H1 (cell line): ENCODE measurements around the gene KLHL29. TPM values are rescaled to one million over a fixed set of nuclear protein-coding genes. Genes with fewer than 3 reads are reported as not detected.

ENCODE experiments used
- CTCF ChIA-PET: fragments of 300-600 bp; sonication (Branson Sonifier 250); formaldehyde crosslinking; loops from one replicate; lab custom pipeline; 2021; ENCODE audit not compliant: partially characterized antibody; lab: Charles Lee
- POLR2A ChIA-PET: fragments of 300-600 bp; sonication (Branson Sonifier 250); formaldehyde crosslinking; loops from one replicate; lab custom pipeline; 2021; ENCODE audit warnings: inconsistent platforms; ENCODE audit not compliant: partially characterized antibody; lab: Charles Lee
- DNase-seq, 2 experiments: peaks; one replicate each; pipeline versions ENCODE4 v3.0.0 to v3.0.0-alpha.2; 2010 to 2022; ENCODE audit warnings: low spot score in 2 of 2, low read depth in 1 of 2, mixed read lengths in 1 of 2
- FAIRE-seq: peaks from 2 replicates; lab custom pipeline; 2011; peaks lifted over from hg19 to GRCh38; lab: Jason Lieb, UNC
- H2AFZ ChIP-seq: 2 replicates; pipeline ENCODE4 v1.8.1; 2012; ENCODE audit warnings: low read length, inconsistent platforms
- H2AK5ac ChIP-seq: 2 replicates; pipeline ENCODE4 v1.6.1; 2013; ENCODE audit warnings: low read depth, low read length
- H2BK120ac ChIP-seq: replicated peaks from 2 replicates; pipeline ENCODE3; 2013; ENCODE audit warnings: low read depth, low read length, inconsistent platforms
- H2BK12ac ChIP-seq: 2 replicates; pipeline ENCODE4 v1.6.1; 2013; ENCODE audit warnings: low read depth, low read length
- H2BK15ac ChIP-seq: 2 replicates; pipeline ENCODE4 v1.6.1; 2013; ENCODE audit warnings: low read length
- H2BK20ac ChIP-seq: 2 replicates; pipeline ENCODE4 v1.6.1; 2013; ENCODE audit warnings: low read length
- H2BK5ac ChIP-seq: 2 replicates; pipeline ENCODE4 v1.6.1; 2013; ENCODE audit warnings: low read depth, low read length
- H3K14ac ChIP-seq: 2 replicates; pipeline ENCODE4 v1.6.1; 2013; ENCODE audit warnings: inconsistent platforms; ENCODE audit not compliant: insufficient read length
- H3K18ac ChIP-seq: 2 replicates; pipeline ENCODE4 v1.6.1; 2013; ENCODE audit warnings: low read length; ENCODE audit errors: extremely low read depth
- H3K23ac ChIP-seq: 2 replicates; pipeline ENCODE4 v1.6.1; 2013; ENCODE audit warnings: inconsistent platforms; ENCODE audit not compliant: insufficient read length
- H3K23me2 ChIP-seq: 2 replicates; pipeline ENCODE4 v1.6.1; 2013; ENCODE audit warnings: low read depth, low read length
- H3K27ac ChIP-seq: 2 replicates; pipeline ENCODE4 v1.6.1; 2011; ENCODE audit warnings: low read depth, low read length, inconsistent platforms
- H3K27me3 ChIP-seq, 4 experiments: replicated peaks in 1 of 4; 1 replicate in 1 of 4; 2 replicates in 3 of 4; pipeline versions ENCODE4 v1.6.1 to v1.8.1; 2011 to 2013; ENCODE audit warnings: low read length in 3 of 4, mild to moderate bottlenecking in 3 of 4, inconsistent platforms in 2 of 4, mixed read lengths in 2 of 4, moderate library complexity in 1 of 4; ENCODE audit not compliant: control insufficient read depth in 3 of 4, insufficient read depth in 3 of 4; ENCODE audit errors: extremely low read depth in 1 of 4
- H3K36me3 ChIP-seq, 4 experiments: 2 replicates each; pipeline versions ENCODE4 v1.6.1 to v1.8.1; 2011 to 2013; ENCODE audit warnings: mild to moderate bottlenecking in 4 of 4, low read length in 3 of 4, moderate library complexity in 2 of 4, control low read depth in 1 of 4, inconsistent platforms in 1 of 4; ENCODE audit not compliant: insufficient read depth in 4 of 4, control insufficient read depth in 2 of 4
- H3K4ac ChIP-seq: replicated peaks from 2 replicates; pipeline ENCODE3; 2013; ENCODE audit warnings: low read length, low read depth, mixed read lengths, inconsistent platforms; ENCODE audit not compliant: insufficient read length
- H3K4me1 ChIP-seq, 4 experiments: replicated peaks in 1 of 4; 1 replicate in 1 of 4; 2 replicates in 3 of 4; pipeline versions ENCODE4 v1.6.1 to v1.8.1; 2011 to 2013; ENCODE audit warnings: low read length in 3 of 4, inconsistent platforms in 2 of 4, mixed read lengths in 1 of 4; ENCODE audit not compliant: insufficient read depth in 4 of 4, control insufficient read depth in 3 of 4
- H3K4me2 ChIP-seq, 2 experiments: 2 replicates each; pipeline versions ENCODE4 v1.6.1 to v1.8.1; 2011 to 2013; ENCODE audit warnings: low read depth in 2 of 2, low read length in 2 of 2, control low read depth in 1 of 2, inconsistent platforms in 1 of 2, mild to moderate bottlenecking in 1 of 2; ENCODE audit not compliant: insufficient read depth in 1 of 2
- H3K4me3 ChIP-seq, 4 experiments: fragments of 200-600, 300-600 bp in 1 of 4; sonication (generic), shearing (Covaris generic), sonication (Bioruptor Twin) in 1 of 4; 2 replicates each; pipeline versions ENCODE4 v1.5.1 to v1.8.1; 2011 to 2016; ENCODE audit warnings: low read length in 4 of 4, low read depth in 3 of 4, control low read depth in 2 of 4, inconsistent platforms in 2 of 4, mild to moderate bottlenecking in 2 of 4, mixed read lengths in 1 of 4, moderate library complexity in 1 of 4; ENCODE audit not compliant: insufficient read depth in 2 of 4; ENCODE audit errors: extremely low read depth in 1 of 4
- H3K56ac ChIP-seq: replicated peaks from 2 replicates; pipeline ENCODE3; 2013; ENCODE audit warnings: low read depth, mild to moderate bottlenecking, mixed read lengths, low read length, inconsistent platforms; ENCODE audit not compliant: insufficient read length
- H3K79me1 ChIP-seq: 2 replicates; pipeline ENCODE4 v1.6.1; 2013; ENCODE audit warnings: low read depth, low read length, control low read depth
- H3K79me2 ChIP-seq, 2 experiments: 2 replicates each; pipeline versions ENCODE4 v1.6.1 to v1.8.1; 2012 to 2013; ENCODE audit warnings: low read length in 2 of 2, mild to moderate bottlenecking in 2 of 2, inconsistent platforms in 1 of 2; ENCODE audit not compliant: insufficient read depth in 2 of 2, control insufficient read depth in 1 of 2
- H3K9ac ChIP-seq, 4 experiments: replicated peaks in 1 of 4; 1 replicate in 1 of 4; 2 replicates in 3 of 4; pipeline versions ENCODE4 v1.6.1 to v1.8.1; 2011 to 2013; ENCODE audit warnings: low read depth in 3 of 4, low read length in 3 of 4, control low read depth in 2 of 4, mild to moderate bottlenecking in 2 of 4, moderate library complexity in 2 of 4, inconsistent platforms in 1 of 4; ENCODE audit errors: extremely low read depth in 1 of 4
- H3K9me3 ChIP-seq, 2 experiments: 2 replicates each; pipeline versions ENCODE4 v1.6.1 to v1.8.1; 2012 to 2013; ENCODE audit warnings: mild to moderate bottlenecking in 2 of 2, moderate library complexity in 2 of 2, control low read depth in 1 of 2, inconsistent platforms in 1 of 2, low read depth in 1 of 2, low read length in 1 of 2, mixed read lengths in 1 of 2; ENCODE audit not compliant: insufficient read depth in 2 of 2
- H4K20me1 ChIP-seq, 2 experiments: replicated peaks in 1 of 2; 2 replicates each; pipeline versions ENCODE3 to v1.8.1; 2011 to 2013; ENCODE audit warnings: inconsistent platforms in 2 of 2, low read length in 2 of 2, mild to moderate bottlenecking in 1 of 2; ENCODE audit not compliant: insufficient read depth in 2 of 2, control insufficient read depth in 1 of 2
- H4K5ac ChIP-seq: 2 replicates; pipeline ENCODE4 v1.6.1; 2013; ENCODE audit warnings: low read length, low read depth, mixed read lengths, inconsistent platforms; ENCODE audit not compliant: insufficient read length
- H4K8ac ChIP-seq: 2 replicates; pipeline ENCODE4 v1.8.0; 2013; ENCODE audit warnings: mild to moderate bottlenecking, moderate library complexity, low read length, inconsistent platforms; ENCODE audit not compliant: insufficient read depth; ENCODE audit errors: extremely low read depth
- H4K91ac ChIP-seq: replicated peaks from 2 replicates; pipeline ENCODE3; 2013; ENCODE audit warnings: low read length, mixed read lengths, inconsistent platforms; ENCODE audit not compliant: insufficient read length
- EGR1 ChIP-seq: IDR thresholded peaks from 2 replicates; pipeline ENCODE4 v1.6.1; 2011; ENCODE audit warnings: low read depth, low read length, borderline replicate concordance
- WGBS, 2 experiments: shearing (Covaris generic) in 1 of 2; methylation state at CpG; one replicate each; pipeline versions ENCODE4 v1.1.6 to v1.1.7; 2013 to 2015; ENCODE audit warnings: low lambda C conversion rate in 2 of 2, mixed read lengths in 2 of 2, inconsistent platforms in 1 of 2, low coverage in 1 of 2, missing lambda C conversion rate in 1 of 2; ENCODE audit not compliant: insufficient replicate concordance in 2 of 2, insufficient coverage in 1 of 2, insufficient read length in 1 of 2; ENCODE audit errors: extremely low coverage in 1 of 2, missing lambda C conversion rate in 1 of 2; 5-methylcytosine and 5-hydroxymethylcytosine counted together
- polyA plus RNA-seq, 7 experiments: library from polyadenylated mRNA; depleted of rRNA in 3 of 7; stranded (reverse) in 5 of 7; unstranded in 2 of 7; fragments of >200 nt in 5 of 7; fragments of 200-250 nt in 2 of 7; gene quantifications; 1 replicate in 5 of 7; 2 replicates in 1 of 7; 4 replicates in 1 of 7; pipeline versions ENCODE4 v1.2.1 to v1.2.3, GENCODE V29; 2011 to 2013; ENCODE audit warnings: missing spikeins in 2 of 7, mixed read lengths in 2 of 7
- total RNA-seq: library from RNA; stranded (reverse); fragmentation: NEBNext Ultra II Directional; extraction: Animal tissue kit (Norgen Biotek cat#: 25700); gene quantifications from 2 replicates; pipeline ENCODE4 v1.2.1, GENCODE V29; 2021
- TF ChIP-seq, protein P1 (sequence below): IDR thresholded peaks from 2 replicates; pipeline ENCODE4 v1.6.1; 2011; ENCODE audit warnings: low read length, improper control_type of control experiment

The KLHL29 gene
- total and polyA plus RNA-seq, 2 of the 8 experiments (the other 6 are each of a cell fraction or from before 2014, with no cell fraction given): 1.1 to 4.7 TPM

DNA sequence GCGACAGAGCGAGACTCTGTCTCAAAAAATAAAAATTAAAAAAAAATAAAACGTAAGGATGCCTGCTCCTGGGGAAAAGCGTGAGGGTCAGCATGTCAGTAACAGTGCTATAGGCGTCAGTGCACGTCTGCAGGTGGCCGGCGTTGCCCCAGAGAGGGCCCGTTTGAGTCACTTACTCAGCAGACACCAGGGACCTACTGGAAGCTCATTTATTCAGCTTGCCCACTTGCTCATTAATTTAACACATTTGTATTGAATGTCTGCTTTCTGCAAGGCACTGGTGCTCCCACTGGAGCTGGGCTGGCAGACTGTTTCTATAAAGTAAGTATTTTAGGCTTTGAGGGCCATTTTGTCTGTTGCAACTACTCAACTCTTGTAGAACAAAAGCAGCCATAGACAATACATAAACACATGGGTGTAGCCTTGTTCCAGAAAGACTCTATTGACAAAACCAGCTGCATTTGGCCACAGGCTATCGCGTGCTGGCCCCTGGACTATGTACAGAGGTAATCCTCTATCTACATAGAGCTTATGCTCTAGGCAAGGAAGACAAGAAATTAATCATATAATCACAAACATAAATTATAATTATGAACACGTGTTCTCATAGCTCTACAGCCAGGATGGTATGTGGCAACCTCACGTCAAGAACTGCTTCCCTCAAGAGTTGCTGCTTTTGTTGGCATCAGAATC lies 73.2 kb downstream of the KLHL29 start:
- H2BK12ac ChIP-seq: peak overlapping the region; percentile 6; the same call in 1 of the 2 replicates
- no peak overlapping the region for H3K14ac ChIP-seq
- no peaks in the 10 kb centered on the region for H3K23me2 ChIP-seq
- H2BK15ac ChIP-seq: no peak overlapping the region
- H3K27me3 ChIP-seq: no peaks in the 10 kb centered on the region; a peak in 2 of 7 replicates
- H3K79me1 ChIP-seq: no peaks in the 10 kb centered on the region
- no peak overlapping the region for H3K56ac ChIP-seq
- H4K20me1 ChIP-seq: no peaks in the 10 kb centered on the region
- no peak overlapping the region for H2AK5ac ChIP-seq
- H3K27ac ChIP-seq: no peak overlapping the region
- H3K4ac ChIP-seq: no peak overlapping the region
- no peak overlapping the region for H4K91ac ChIP-seq
- no peak overlapping the region for H2BK120ac ChIP-seq
- no peak for TF ChIP-seq EGR1
- TF ChIP-seq, protein P1, sequence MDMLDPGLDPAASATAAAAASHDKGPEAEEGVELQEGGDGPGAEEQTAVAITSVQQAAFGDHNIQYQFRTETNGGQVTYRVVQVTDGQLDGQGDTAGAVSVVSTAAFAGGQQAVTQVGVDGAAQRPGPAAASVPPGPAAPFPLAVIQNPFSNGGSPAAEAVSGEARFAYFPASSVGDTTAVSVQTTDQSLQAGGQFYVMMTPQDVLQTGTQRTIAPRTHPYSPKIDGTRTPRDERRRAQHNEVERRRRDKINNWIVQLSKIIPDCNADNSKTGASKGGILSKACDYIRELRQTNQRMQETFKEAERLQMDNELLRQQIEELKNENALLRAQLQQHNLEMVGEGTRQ: no peak
- FAIRE-seq (no peak), DNase-seq (no peak)
- no peaks in the 10 kb centered on the region for H3K79me2 ChIP-seq
- whole genome bisulfite sequencing, 2 experiments: 95% methylated on average over 13 of the region's 13 CpGs; no CpG with 5 or more reads in 1 of the 2 experiments
- no peak overlapping the region for H3K4me3 ChIP-seq
- no peak overlapping the region for H4K5ac ChIP-seq
- H2BK20ac ChIP-seq: no peak overlapping the region
- peaks cover 0 to 3% (median 0%) of the 10 kb centered on the region in 4 experiments; a peak in 1 of 7 replicates for H3K4me1 ChIP-seq
- CTCF ChIA-PET: interaction anchor here (0.6 to 4.9 kb wide), 8 partner anchors 8 to 1410 kb away, joined by 3 to 42 read pairs (median 4); no protein-coding TSS in a partner anchor
- H3K36me3 ChIP-seq: no peaks in the 10 kb centered on the region
- H2BK5ac ChIP-seq: no peak overlapping the region
- H3K4me2 ChIP-seq: no peak overlapping the region
- no peak overlapping the region for H4K8ac ChIP-seq
- H3K9ac ChIP-seq: no peak overlapping the region
- no peaks in the 10 kb centered on the region for H3K9me3 ChIP-seq
- no peak overlapping the region for H3K23ac ChIP-seq
- POLR2A ChIA-PET: interaction anchor here (0.7 kb wide), 1 partner anchor 23 kb away, joined by 3 read pairs; no protein-coding TSS in a partner anchor
- H2AFZ ChIP-seq: no peak overlapping the region
- no peak overlapping the region for H3K18ac ChIP-seq
